ENCODE data around the gene MORN1.

DNA sequence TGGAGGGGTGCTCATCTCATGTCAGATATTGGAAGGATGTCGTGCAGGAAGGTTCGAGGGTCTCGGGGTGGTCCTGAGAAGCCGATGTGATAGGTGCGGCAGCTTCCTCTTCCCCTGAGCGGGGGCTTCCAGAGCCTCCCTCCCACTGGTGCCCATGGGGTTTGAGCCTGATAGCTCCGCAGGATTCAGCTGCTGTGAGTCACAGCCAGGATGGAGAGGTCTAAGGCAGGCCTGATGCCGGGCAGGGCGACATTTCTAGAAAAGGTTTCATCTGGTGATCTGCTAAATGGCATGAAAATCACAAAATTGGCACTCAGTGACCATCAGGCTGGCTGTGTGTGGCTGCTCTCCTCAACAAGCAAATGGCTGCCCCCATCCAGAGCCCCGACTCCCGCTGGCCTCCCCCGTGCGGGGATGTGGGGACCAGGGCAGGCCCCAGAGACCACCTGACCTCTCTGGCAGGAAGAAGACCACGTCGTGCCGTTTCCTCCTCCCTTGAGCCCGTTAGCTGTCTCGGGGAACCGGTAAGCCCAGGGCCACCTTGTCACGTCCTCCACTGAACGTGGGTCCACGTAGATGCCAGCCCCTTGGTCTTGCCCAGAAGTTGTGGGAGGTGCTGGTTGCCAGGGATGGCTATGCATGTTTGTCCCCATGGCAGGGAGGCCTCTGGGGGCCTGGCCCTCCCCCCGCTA, 97.2 kb downstream of the MORN1 start:
- TF ChIP-seq, protein P1, sequence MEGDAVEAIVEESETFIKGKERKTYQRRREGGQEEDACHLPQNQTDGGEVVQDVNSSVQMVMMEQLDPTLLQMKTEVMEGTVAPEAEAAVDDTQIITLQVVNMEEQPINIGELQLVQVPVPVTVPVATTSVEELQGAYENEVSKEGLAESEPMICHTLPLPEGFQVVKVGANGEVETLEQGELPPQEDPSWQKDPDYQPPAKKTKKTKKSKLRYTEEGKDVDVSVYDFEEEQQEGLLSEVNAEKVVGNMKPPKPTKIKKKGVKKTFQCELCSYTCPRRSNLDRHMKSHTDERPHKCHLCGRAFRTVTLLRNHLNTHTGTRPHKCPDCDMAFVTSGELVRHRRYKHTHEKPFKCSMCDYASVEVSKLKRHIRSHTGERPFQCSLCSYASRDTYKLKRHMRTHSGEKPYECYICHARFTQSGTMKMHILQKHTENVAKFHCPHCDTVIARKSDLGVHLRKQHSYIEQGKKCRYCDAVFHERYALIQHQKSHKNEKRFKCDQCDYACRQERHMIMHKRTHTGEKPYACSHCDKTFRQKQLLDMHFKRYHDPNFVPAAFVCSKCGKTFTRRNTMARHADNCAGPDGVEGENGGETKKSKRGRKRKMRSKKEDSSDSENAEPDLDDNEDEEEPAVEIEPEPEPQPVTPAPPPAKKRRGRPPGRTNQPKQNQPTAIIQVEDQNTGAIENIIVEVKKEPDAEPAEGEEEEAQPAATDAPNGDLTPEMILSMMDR (IDR thresholded peaks at IDR 0.05; ENCODE audit: low read depth, low read length) = no peak
- TF ChIP-seq EZH2phosphoT487 (IDR thresholded peaks at IDR 0.05; ENCODE audit: low read depth) = no peak

Data from OCI-LY3 (cell line).